Sigmoid colon (tissue), 7 donors: Measurements from ENCODE around the gene PRR3. TPM values are rescaled to one million over a fixed set of nuclear protein-coding genes. Genes with fewer than 3 reads are reported as not detected.

Experiments used
- DNase-seq: peaks from one replicate; pipeline ENCODE4 v3.0.0-alpha.2; 2019
- H3K27ac ChIP-seq, 4 donors: fragments of 200-600 bp; sonication (generic); one replicate each; pipeline ENCODE4 v1.5.1; 2016 to 2019; ENCODE audit warnings: mild to moderate bottlenecking in 1 of 4
- H3K27me3 ChIP-seq, 3 donors: fragments of 200-600 bp; sonication (generic); one replicate each; pipeline ENCODE4 v1.5.1; 2019; ENCODE audit warnings: mild to moderate bottlenecking in 1 of 3
- H3K36me3 ChIP-seq, 4 donors: fragments of 200-600 bp; sonication (generic); one replicate each; pipeline ENCODE4 v1.5.1; 2016 to 2019
- H3K4me1 ChIP-seq, 4 donors: fragments of 200-600 bp; sonication (generic); one replicate each; pipeline ENCODE4 v1.5.1; 2017 to 2019
- H3K4me3 ChIP-seq, 4 donors: fragments of 200-600 bp; sonication (generic); one replicate each; pipeline ENCODE4 v1.5.1; 2017 to 2019; ENCODE audit warnings: mild to moderate bottlenecking in 2 of 4, moderate library complexity in 1 of 4
- H3K9me3 ChIP-seq, 4 donors: fragments of 200-600 bp in 3 of 4; sonication (generic) in 3 of 4; one replicate each; pipeline versions ENCODE4 v1.5.1 to v1.6.1; 2013 to 2019
- CTCF ChIP-seq, 4 experiments: fragments of 450-650 bp in 3 of 4; fragments of 200-600 bp in 1 of 4; IDR thresholded peaks; one replicate each; pipeline ENCODE4 v1.5.1; 2016 to 2019; ENCODE audit warnings: antibody characterized with exemption in 4 of 4, mild to moderate bottlenecking in 3 of 4, moderate library complexity in 2 of 4
- EP300 ChIP-seq, 4 donors: sonication (generic); formaldehyde crosslinking; IDR thresholded peaks; one replicate each; pipeline ENCODE4 v1.6.1; 2017; ENCODE audit warnings: antibody characterized with exemption in 4 of 4
- POLR2A ChIP-seq, 2 donors: fragments of 450-650 bp; IDR thresholded peaks; one replicate each; pipeline ENCODE4 v1.6.1; 2016; ENCODE audit warnings: antibody characterized with exemption in 2 of 2, mild to moderate bottlenecking in 2 of 2, moderate library complexity in 2 of 2
- POLR2AphosphoS5 ChIP-seq, 4 donors: sonication (generic); formaldehyde crosslinking; IDR thresholded peaks; one replicate each; pipeline ENCODE4 v1.6.1; 2017; ENCODE audit warnings: antibody characterized with exemption in 4 of 4
- WGBS, 2 donors: extraction: QIAGEN DNeasy Blood & Tissue Kit; methylation state at CpG; one replicate each; pipeline ENCODE4 v1.1.7; 2013; 5-methylcytosine and 5-hydroxymethylcytosine counted together
- intact Hi-C: fragments of 100-400 bp; cut with DNase I; formaldehyde crosslinking; loops from one replicate; pipeline ENCODE4 v1.15.1; 2023
- polyA plus RNA-seq, 3 donors: library from polyadenylated mRNA; stranded (reverse); fragments of 200-250 nt; gene quantifications; one replicate each; pipeline ENCODE4 v1.2.3, GENCODE V29; 2013
- total RNA-seq, 4 donors: library from RNA; depleted of rRNA; stranded (reverse); fragments of >200 nt; gene quantifications; one replicate each; pipeline ENCODE4 v1.1.0, GENCODE V29; 2016
- donor health status: healthy with polysubstance abuse.
- donor health status: Bipolar disorder and iron deficiency.
- donor health status: healthy.

The PRR3 gene
- total and polyA plus RNA-seq, 7 donors, result 2.8 to 21.1 (median 3.9) TPM

- Histone ChIP-seq H3K27ac (no peak overlapping the region), H3K9me3 (no peaks in the 10 kb centered on the region), H3K36me3 (peaks cover 57 to 61% (median 58%) of the 10 kb centered on the region in 4 donors), H3K4me3 (no peak overlapping the region), H3K27me3 (no peaks in the 10 kb centered on the region), H3K4me1 (no peaks in the 10 kb centered on the region)
- DNase-seq, result no peak
- 67 to 72% methylated on average over 6 of the region's 6 CpGs for WGBS, 2 donors
- peak in 1 of 4 donors; percentile 35 for TF ChIP-seq POLR2AphosphoS5 (IDR thresholded peaks at IDR 0.05)
- no peak for TF ChIP-seq CTCF (IDR thresholded peaks at IDR 0.05)
- intact Hi-C loops, result no loop called here
Observed at GRCh38 chr6:30601436-30601814, 44.3 kb downstream of the PRR3 start.

GRCh38 chr6:30601815-30602641 is 44.9 kb downstream of the PRR3 start:
- Histone ChIP-seq H3K27me3 (no peaks in the 10 kb centered on the region), H3K36me3 (peaks cover 63 to 67% (median 64%) of the 10 kb centered on the region in 4 donors), H3K27ac (no peak overlapping the region), H3K9me3 (no peaks in the 10 kb centered on the region), H3K4me1 (no peaks in the 10 kb centered on the region), H3K4me3 (no peak overlapping the region)
- intact Hi-C loops, result no loop called here
- TF ChIP-seq POLR2AphosphoS5 (IDR thresholded peaks at IDR 0.05) (peak in 3 of 4 donors; percentile 21 to 34 (median 29)), POLR2A (IDR thresholded peaks at IDR 0.05) (no peak), CTCF (IDR thresholded peaks at IDR 0.05) (no peak), EP300 (IDR thresholded peaks at IDR 0.05) (no peak)
- 91 to 93% methylated on average over 39 of the region's 39 CpGs for WGBS, 2 donors
- DNase-seq, result no peak

- Histone ChIP-seq H3K9me3 (no peaks in the 10 kb centered on the region), H3K4me3 (no peak overlapping the region), H3K27ac (no peak overlapping the region), H3K36me3 (peaks cover 79 to 86% (median 83%) of the 10 kb centered on the region in 4 donors), H3K27me3 (no peaks in the 10 kb centered on the region), H3K4me1 (peaks cover 0 to under 1% (median 0%) of the 10 kb centered on the region in 4 donors)
- DNase-seq, result no peak
- no peak for TF ChIP-seq EP300 (IDR thresholded peaks at IDR 0.05)
- TF ChIP-seq POLR2AphosphoS5 (IDR thresholded peaks at IDR 0.05), result no peak
- no peak for TF ChIP-seq CTCF (IDR thresholded peaks at IDR 0.05)
- no peak for TF ChIP-seq POLR2A (IDR thresholded peaks at IDR 0.05)
- intact Hi-C loops, result no loop called here
- WGBS, 2 donors, result 93 to 95% methylated on average over 13 of the region's 13 CpGs
Observed at GRCh38 chr6:30603961-30604360, 46.9 kb downstream of the PRR3 start.

- no peaks in the 10 kb centered on the region for H3K9me3 ChIP-seq
- intact Hi-C loops, result loop anchor here (10.0 kb wide), 1 partner anchor 1215 kb away; the partner anchor contains the start of gene HSPA1B
- peak overlapping the region in 3 of 4 donors; percentile 1 to 94 (median 5) for H3K27ac ChIP-seq
- peaks cover 0 to 56% (median 48%) of the 10 kb centered on the region in 4 donors for H3K4me1 ChIP-seq
- TF ChIP-seq POLR2AphosphoS5 (IDR thresholded peaks at IDR 0.05) (peak in 1 of 4 donors; percentile 5), CTCF (IDR thresholded peaks at IDR 0.05) (no peak)
- WGBS, 2 donors, result 80 to 81% methylated on average over 4 of the region's 4 CpGs
- H3K4me3 ChIP-seq, result no peak overlapping the region
- no peaks in the 10 kb centered on the region for H3K27me3 ChIP-seq
- H3K36me3 ChIP-seq, result peaks cover 37 to 47% (median 41%) of the 10 kb centered on the region in 4 donors
- DNase-seq, result peak; percentile 34
Observed at GRCh38 chr6:30610065-30610464, 53.0 kb downstream of the PRR3 start.
